ENCODE results near the gene ACTR5.

Gene ACTR5

GRCh38 chr20:38748097-38748860 lies at the start of gene ACTR5:
Gene ACTR5 (plus strand): TSS chr20:38748460. CDS start chr20:38748479, 19 bp downstream.
- peak; percentile 90 for DNase-seq

- DNase-seq: no peak
These were observed 49.7 kb upstream of the ACTR5 start for GRCh38 chr20:38698541-38698940.

GRCh38 chr20:38700141-38700540 lies 48.1 kb upstream of the ACTR5 start:
- DNase-seq: no peak

- DNase-seq: no peak
These were observed 47.3 kb upstream of the ACTR5 start for GRCh38 chr20:38700926-38701325.

- DNase-seq: no peak
These were observed 44.7 kb upstream of the ACTR5 start for GRCh38 chr20:38703526-38703925.

- DNase-seq: no peak
These were observed 44.1 kb upstream of the ACTR5 start for GRCh38 chr20:38704136-38704535.

- DNase-seq: no peak
These were observed 41.8 kb upstream of the ACTR5 start for GRCh38 chr20:38706509-38706908.

- no peak for DNase-seq
These were observed 34.0 kb upstream of the ACTR5 start for GRCh38 chr20:38714308-38714707.

GRCh38 chr20:38715646-38716045 lies 32.6 kb upstream of the ACTR5 start:
- no peak for DNase-seq

GRCh38 chr20:38722683-38723016 lies 25.6 kb upstream of the ACTR5 start:
- no peak for DNase-seq

GRCh38 chr20:38723017-38723847 lies 25.0 kb upstream of the ACTR5 start:
- DNase-seq: no peak

GRCh38 chr20:38723848-38724625 lies 24.2 kb upstream of the ACTR5 start, which contains the start of gene SLC32A1:
Gene SLC32A1 (plus strand): TSS chr20:38724486. CDS start chr20:38724725, 239 bp downstream.
- DNase-seq: no peak

GRCh38 chr20:38724626-38725147 lies 23.6 kb upstream of the ACTR5 start:
- DNase-seq: no peak

- DNase-seq: no peak
These were observed 22.9 kb upstream of the ACTR5 start for GRCh38 chr20:38725148-38725901.

- no peak for DNase-seq
These were observed 22.1 kb upstream of the ACTR5 start for GRCh38 chr20:38725931-38726803.

GRCh38 chr20:38726804-38727606 lies 21.3 kb upstream of the ACTR5 start:
- DNase-seq: peak; percentile 25

- no peak for DNase-seq
These were observed 20.6 kb upstream of the ACTR5 start for GRCh38 chr20:38727607-38728190.

GRCh38 chr20:38728191-38728781 lies 20.0 kb upstream of the ACTR5 start:
- no peak for DNase-seq

- no peak for DNase-seq
These were observed 19.2 kb upstream of the ACTR5 start for GRCh38 chr20:38728911-38729642.
